CD4-positive, alpha-beta T cell treated with Interleukin-10 for 1 hour (primary cell): Measurements from ENCODE around the gene ZNF565.
"Not testable (repeated sequence)": the region's sequence is repeated elsewhere in the genome, so short reads cannot be mapped to it uniquely, and the experiment has no call there.

Experiments used
- DNase-seq: peaks from one replicate; pipeline ENCODE4 v3.0.0-alpha.2; 2020

The ZNF565 gene

DNA sequence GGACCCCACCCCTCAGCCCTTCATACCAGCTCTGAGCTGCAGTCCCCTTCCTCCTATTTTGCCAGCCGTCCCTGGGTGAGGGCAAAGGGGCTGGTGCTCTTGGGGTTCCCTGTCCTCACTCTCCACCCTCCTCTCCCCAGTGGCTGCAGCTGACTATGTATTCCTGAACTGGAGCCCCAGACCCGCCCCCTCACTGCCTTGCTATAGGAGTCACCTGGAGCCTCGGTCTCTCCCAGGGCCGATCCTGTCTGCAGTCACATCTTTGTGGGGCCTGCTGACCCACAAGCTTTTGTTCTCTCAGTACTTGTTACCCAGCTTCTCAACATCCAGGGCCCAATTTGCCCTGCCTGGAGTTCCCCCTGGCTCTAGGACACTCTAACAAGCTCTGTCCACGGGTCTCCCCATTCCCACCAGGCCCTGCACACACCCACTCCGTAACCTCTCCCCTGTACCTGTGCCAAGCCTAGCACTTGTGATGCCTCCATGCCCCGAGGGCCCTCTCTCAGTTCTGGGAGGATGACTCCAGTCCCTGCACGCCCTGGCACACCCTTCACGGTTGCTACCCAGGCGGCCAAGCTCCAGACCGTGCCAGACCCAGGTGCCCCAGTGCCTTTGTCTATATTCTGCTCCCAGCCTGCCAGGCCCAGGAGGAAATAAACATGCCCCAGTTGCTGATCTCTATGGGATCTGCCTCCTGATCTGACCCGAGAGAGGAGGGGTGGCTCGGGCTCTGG lies 64.6 kb downstream of the ZNF565 start:
- no peak for DNase-seq

DNA sequence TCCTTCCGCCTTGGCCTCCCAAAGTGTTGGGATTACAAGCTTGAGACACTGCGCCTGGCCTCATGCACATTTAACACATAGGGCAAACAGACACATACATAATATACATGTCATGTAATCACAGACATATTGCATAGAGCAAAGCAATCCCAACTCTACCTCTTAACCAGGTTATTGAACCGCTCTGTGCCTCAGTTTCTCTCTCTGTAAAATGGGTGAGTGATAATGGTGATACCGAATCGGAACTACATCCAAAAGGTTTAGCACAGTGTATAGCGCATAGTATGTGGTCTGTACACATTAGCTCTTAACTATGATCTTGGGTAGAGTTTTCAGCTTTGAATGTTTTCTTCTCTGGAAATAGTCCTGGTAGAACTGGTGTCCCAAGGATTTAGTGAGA lies 69.8 kb downstream of the ZNF565 start:
- no peak for DNase-seq

DNA sequence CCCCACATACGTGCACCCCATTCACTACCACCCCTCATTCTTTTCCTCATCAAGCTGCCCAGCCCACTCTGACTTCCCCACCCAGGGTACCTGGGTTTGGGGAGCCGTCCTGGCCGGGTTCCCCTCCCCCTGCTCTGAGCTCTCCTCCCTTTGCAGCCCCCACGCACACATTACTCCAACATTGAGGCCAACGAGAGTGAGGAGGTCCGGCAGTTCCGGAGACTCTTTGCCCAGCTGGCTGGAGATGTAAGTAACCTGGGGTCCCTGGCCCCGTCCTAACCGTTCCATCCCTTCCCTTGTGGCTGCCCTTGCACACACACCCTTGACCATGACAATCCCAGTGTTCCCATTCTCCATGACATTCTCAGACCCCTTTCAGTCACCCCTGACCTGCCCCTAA lies 72.0 kb downstream of the ZNF565 start:
- no peak for DNase-seq

DNA sequence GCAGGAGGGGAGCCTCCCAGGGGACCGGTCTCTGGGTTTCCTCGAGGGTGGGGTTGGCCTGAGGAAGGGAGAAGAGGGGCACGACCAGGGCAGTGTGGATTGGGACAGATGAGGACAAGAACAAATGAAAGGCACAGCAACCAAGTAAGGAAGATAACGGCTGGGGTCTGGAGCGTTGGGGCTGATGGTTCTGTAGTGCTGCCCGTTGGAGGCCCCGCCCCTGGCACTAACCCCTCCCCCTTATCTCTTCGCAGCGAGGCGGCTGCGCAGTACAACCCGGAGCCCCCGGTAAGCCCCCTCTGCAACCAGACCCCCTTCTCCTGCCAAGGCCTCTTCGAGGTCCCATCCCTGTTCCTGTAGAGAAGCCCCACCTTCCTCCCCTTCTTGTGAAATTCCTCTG lies 72.4 kb downstream of the ZNF565 start:
- no peak for DNase-seq

DNA sequence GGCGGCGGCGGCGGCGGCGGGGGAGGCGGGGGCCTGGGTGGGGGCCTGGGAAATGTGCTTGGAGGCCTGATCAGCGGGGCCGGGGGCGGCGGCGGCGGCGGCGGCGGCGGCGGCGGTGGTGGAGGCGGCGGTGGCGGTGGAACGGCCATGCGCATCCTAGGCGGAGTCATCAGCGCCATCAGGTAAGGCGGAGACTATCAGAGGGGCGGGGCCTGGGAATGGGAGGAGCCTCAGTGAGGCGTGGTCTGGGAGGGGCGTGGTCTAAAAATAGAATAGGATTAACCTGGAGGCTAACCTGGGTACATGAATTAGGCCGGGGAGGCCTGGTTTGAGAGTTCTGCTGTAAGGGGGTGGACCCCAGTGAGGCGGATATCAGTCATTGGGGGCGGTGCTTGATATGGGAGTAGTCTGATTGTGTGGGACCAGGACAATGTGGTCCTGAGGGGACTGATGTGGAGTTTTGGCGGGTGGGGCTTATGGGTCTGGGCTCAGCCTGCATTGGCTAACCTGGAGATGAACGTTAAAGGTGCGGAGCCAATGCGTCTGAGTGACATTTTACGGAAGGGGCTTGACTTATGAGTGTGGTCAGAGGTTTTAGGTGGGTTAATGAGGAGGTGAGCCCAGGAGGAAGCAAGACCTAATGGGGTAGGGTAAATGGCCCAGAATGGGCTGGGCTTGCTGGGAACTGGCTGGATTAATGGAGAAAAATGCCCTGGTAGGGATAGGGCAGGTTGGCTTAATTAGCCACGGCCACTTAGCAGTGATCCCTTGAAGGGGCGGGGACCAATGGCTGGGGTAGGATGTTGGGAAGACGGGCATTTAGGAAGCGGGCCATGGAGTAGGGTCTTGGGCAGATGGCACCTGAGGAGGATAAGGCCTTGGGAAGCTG lies 73.2 kb downstream of the ZNF565 start:
- peak; percentile 95 for DNase-seq

DNA sequence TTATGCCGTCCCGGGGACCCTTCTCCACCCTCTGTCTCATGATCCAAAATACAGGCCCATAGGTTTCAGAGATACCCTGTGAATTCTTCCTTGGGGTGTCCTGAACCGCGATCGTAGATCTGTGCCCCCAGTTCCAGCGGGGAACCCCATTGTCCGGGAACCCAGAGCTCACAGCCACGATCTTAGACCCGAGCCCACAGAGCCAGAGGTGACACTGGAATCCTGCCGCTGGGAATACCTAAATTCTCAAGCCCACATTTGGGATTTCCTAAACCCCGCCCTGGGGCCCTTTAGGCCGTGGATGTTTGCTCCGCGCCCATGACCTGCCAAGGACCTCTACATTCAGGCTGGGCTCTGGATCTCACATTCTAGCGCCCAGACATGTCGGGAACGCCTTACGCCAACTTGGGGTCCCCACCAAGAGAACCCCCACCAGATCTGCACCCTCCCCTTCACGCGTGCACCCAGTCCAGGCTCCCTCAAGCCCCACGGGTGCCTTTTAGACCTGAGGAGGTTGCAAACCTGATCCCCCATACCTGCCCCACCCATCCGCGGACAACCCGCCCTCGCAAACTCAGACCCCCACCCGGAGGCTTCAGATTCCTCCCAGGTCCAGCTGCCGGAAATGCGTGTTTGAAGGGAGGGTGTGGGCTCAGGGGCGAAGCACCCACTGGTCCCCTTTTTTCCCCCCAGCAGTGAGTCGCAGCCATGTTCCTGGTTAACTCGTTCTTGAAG lies 74.0 kb downstream of the ZNF565 start:
- peak; percentile 35 for DNase-seq

DNA sequence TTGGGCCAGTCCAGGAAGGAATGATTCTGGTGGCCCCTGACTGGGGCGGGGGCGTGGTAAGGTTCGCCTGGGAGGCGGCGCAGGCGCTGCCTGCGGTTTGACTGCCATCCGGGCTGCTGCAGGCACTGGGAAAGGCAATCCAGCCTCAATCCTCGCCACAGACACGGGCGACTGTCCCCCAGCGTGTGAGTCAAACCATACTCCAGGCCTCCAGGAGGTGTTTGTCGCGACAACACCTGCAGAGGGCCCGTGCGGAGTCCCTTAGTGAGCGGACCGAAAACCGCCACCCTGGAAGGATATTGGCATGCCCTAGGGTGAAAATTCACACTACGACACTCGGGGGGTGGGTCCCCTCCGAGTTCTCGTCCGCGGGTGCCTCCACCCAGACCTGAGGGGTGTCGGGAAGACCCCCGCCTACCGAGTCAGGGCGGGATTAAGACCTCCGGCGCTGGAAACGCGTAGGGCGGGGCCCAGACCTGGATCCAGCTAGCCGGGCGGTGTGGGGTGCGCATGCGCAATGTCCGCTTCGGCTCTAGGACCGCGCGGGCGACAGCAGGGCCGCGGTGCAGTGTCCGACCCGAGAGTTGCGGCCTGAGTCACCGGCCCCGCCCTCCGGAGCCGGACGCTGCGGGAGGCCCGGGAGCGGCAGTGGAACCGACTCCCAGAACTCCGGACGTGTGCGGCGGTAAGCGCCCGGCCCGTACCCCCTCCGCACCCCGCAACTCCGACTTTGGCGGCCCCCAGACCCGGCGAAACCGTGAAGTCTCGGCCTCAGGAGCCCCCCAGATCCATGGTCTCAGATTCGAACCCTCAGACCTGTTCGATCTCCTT lies 74.8 kb downstream of the ZNF565 start, which contains the start of gene CAPNS1:
CAPNS1 (plus strand) TSS at position 594 of the 831 bp plus-strand sequence. CDS start 946 bp downstream, outside the sequence.
- peak; percentile 93 for DNase-seq

DNA sequence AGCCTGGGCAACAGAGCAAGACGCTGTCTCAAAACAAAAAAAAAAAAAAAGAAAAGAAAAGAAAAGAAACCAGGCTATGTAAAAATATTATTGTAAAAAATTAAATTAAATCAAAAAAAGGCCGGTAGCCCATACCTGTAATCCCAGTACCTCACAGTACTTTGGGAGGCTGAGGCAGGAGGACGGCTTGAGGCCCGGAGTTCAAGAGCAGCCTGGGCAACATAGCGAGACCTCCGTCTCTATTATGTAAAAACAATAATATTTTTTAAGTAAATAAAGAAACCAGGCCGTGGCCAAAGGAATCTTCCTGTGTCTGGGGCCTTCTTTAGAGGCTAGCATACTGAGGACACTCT lies 75.4 kb downstream of the ZNF565 start:
- DNase-seq = no peak

DNA sequence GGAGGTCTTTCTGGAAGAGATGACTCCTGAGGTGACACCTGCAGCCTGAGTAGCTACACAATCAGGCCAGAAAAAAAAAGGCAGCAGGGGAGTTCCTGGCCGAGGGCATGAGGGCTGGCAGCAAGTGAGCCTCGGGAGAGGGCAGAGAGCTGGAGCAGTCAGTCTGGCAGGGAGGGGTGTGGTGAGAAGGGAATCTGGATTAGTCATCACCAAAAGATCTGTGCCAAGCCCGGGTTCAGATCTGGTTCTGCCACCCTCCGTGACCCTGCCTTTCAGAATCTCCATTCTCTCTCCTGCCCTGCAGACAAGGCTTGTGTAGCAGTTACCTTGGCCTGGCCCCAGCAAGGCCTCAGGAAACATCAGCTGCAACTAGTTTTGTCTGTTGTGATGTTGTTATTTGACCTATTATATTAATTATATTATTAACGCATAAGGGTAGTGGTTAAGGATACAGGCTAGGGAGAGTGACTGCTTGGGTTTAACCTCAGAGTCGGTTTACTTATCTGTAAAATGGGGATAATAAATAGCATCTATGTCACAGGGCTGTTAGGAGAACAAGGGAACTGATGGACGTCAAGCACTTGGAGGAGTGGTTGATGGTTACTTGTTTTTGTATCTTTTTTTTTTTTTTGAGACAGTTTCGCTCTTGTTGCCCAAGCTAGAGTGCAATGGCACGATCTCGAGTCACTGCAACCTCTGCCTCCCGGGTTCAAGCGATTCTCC lies 77.3 kb downstream of the ZNF565 start:
- no peak for DNase-seq

DNA sequence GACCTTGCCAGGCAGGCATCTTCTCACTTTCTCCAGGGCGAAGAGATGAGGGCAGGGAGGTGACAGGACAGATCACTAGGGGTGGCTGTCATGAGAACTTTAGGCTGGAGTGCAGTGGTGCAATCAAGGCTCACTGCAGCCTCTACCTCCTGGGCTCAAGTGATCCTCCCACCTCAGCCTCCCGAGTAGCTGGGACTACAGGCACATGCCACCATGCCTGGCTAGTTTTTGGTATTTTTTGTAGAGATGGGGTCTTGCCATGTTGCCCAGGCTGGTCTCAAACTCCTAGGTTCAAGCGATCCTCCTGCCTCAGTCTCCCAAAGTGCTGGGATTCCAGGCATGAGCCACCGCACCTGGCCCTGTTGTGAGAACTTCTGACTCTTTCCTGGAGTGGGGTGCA lies 79.6 kb downstream of the ZNF565 start:
- not testable (repeated sequence) for DNase-seq
